ENCODE results near the gene EMILIN1. TPM values are rescaled to one million over a fixed set of nuclear protein-coding genes. Genes with fewer than 3 reads are reported as not detected.

The EMILIN1 gene
- total RNA-seq, 1 experiment from 2014 or later = 0.31 TPM

DNA sequence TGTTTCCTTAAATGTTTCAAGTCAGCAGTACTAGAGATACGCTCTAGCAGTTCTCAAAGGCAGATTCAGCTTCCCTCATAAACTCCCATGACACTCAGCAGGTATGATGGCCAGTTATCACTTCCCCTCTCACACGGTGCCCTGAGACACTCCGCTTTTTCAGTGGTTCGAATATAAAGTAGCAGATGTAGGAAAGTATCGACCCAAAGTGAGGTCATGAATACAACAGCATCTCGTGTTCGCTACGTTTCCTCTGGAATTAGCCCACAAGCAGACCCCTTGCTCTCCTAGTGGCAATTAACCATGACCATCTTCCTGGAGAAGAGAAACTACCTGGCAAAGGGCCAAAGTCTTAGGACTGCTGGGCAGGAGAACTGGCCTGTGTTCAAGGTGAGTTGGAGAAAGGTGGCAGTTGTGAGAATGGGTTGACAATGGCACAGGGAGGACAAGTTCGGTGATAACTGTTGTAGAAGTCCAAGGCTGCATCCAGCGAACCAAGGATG, 36.2 kb upstream of the EMILIN1 start:
- Histone ChIP-seq H3K27me3 (ENCODE audit: control insufficient read depth, insufficient read depth, low read length) (no peaks in the 10 kb centered on the region), H3K27ac (ENCODE audit: low read length) (no peak overlapping the region), H3K4me1 (ENCODE audit: control insufficient read depth, insufficient read depth, low read length) (no peaks in the 10 kb centered on the region), H3K4me3 (ENCODE audit: low read depth in 2 of 2, low read length in 2 of 2) (no peak overlapping the region), H3K9me3 (ENCODE audit: control insufficient read depth, insufficient read depth, low read depth, low read length) (no peaks in the 10 kb centered on the region), H3K36me3 (ENCODE audit: control insufficient read depth, insufficient read depth, low read length) (peaks cover 3% of the 10 kb centered on the region)
- no peak for ATAC-seq
- TF ChIP-seq TCF7L2 (IDR thresholded peaks at IDR 0.05; ENCODE audit: low read depth, low read length) (no peak), POLR2AphosphoS5 (IDR thresholded peaks at IDR 0.05; ENCODE audit: low read depth, low read length) (no peak), SIN3A (IDR thresholded peaks at IDR 0.05; ENCODE audit: borderline replicate concordance, insufficient read depth, low read depth, low read length) (no peak)
- TF ChIP-seq, protein P1, sequence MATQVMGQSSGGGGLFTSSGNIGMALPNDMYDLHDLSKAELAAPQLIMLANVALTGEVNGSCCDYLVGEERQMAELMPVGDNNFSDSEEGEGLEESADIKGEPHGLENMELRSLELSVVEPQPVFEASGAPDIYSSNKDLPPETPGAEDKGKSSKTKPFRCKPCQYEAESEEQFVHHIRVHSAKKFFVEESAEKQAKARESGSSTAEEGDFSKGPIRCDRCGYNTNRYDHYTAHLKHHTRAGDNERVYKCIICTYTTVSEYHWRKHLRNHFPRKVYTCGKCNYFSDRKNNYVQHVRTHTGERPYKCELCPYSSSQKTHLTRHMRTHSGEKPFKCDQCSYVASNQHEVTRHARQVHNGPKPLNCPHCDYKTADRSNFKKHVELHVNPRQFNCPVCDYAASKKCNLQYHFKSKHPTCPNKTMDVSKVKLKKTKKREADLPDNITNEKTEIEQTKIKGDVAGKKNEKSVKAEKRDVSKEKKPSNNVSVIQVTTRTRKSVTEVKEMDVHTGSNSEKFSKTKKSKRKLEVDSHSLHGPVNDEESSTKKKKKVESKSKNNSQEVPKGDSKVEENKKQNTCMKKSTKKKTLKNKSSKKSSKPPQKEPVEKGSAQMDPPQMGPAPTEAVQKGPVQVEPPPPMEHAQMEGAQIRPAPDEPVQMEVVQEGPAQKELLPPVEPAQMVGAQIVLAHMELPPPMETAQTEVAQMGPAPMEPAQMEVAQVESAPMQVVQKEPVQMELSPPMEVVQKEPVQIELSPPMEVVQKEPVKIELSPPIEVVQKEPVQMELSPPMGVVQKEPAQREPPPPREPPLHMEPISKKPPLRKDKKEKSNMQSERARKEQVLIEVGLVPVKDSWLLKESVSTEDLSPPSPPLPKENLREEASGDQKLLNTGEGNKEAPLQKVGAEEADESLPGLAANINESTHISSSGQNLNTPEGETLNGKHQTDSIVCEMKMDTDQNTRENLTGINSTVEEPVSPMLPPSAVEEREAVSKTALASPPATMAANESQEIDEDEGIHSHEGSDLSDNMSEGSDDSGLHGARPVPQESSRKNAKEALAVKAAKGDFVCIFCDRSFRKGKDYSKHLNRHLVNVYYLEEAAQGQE (IDR thresholded peaks at IDR 0.05; ENCODE audit: insufficient read depth in 1 of 2, low read depth in 2 of 2, low read length in 1 of 2) = no peak
- TF ChIP-seq, protein P2, sequence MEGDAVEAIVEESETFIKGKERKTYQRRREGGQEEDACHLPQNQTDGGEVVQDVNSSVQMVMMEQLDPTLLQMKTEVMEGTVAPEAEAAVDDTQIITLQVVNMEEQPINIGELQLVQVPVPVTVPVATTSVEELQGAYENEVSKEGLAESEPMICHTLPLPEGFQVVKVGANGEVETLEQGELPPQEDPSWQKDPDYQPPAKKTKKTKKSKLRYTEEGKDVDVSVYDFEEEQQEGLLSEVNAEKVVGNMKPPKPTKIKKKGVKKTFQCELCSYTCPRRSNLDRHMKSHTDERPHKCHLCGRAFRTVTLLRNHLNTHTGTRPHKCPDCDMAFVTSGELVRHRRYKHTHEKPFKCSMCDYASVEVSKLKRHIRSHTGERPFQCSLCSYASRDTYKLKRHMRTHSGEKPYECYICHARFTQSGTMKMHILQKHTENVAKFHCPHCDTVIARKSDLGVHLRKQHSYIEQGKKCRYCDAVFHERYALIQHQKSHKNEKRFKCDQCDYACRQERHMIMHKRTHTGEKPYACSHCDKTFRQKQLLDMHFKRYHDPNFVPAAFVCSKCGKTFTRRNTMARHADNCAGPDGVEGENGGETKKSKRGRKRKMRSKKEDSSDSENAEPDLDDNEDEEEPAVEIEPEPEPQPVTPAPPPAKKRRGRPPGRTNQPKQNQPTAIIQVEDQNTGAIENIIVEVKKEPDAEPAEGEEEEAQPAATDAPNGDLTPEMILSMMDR (IDR thresholded peaks at IDR 0.05) = no peak
- ChIA-PET POLR2A (no interaction called here), CTCF (no interaction called here)
- in situ Hi-C loops (cut with HindIII; ENCODE audit: low pct_unique_long_range_greater_than_20kb, low sequenced_read_pairs) (no loop called here), intact Hi-C loops (cut with micrococcal nuclease; ENCODE audit: unreplicated experiment) (no loop called here)
- DNase-seq (ENCODE audit: low read depth, low spot score) = no peak
- BruUV-seq (replicated peaks) = no TSS peak

DNA sequence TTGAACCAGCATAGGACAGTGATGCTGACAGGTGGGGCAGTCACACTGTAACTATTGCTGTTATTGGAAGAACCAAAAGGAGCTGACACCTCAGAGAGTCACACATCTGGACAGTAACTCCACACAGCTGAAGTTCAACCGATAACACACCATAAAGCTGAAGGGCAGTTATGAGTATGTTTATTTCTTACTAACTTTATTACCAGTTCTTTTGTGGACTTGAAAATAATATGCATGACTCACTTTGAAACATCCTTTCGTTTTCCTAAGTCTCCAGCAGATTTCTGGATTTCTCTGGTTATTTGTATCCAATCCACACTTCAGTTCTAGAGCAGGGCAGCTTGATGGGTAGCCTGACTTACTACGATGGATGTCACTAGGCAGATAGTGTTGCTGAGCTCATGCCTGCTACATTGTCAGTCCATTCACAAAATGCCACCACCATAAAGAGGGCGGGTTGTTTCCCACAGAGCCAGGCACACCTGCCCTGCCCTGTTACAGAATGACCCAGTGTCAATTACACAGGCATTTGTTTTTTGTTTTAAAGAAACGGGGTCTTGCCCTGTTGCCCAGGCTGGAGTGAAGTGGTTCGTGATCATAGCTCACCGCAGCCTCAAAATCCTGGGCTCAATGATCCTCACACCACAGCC, 35.3 kb upstream of the EMILIN1 start:
- Histone ChIP-seq H3K4me3 (ENCODE audit: low read depth in 2 of 2, low read length in 2 of 2) (no peak overlapping the region), H3K9me3 (ENCODE audit: control insufficient read depth, insufficient read depth, low read depth, low read length) (no peaks in the 10 kb centered on the region), H3K27ac (ENCODE audit: low read length) (no peak overlapping the region), H3K27me3 (ENCODE audit: control insufficient read depth, insufficient read depth, low read length) (no peaks in the 10 kb centered on the region), H3K36me3 (ENCODE audit: control insufficient read depth, insufficient read depth, low read length) (peaks cover 3% of the 10 kb centered on the region), H3K4me1 (ENCODE audit: control insufficient read depth, insufficient read depth, low read length) (no peaks in the 10 kb centered on the region)
- DNase-seq (ENCODE audit: low read depth, low spot score) = no peak
- in situ Hi-C loops (cut with HindIII; ENCODE audit: low pct_unique_long_range_greater_than_20kb, low sequenced_read_pairs) (no loop called here), intact Hi-C loops (cut with micrococcal nuclease; ENCODE audit: unreplicated experiment) (no loop called here)
- no peak for ATAC-seq
- TF ChIP-seq SIN3A (IDR thresholded peaks at IDR 0.05; ENCODE audit: borderline replicate concordance, insufficient read depth, low read depth, low read length) (no peak), TCF7L2 (IDR thresholded peaks at IDR 0.05; ENCODE audit: low read depth, low read length) (no peak), POLR2AphosphoS5 (IDR thresholded peaks at IDR 0.05; ENCODE audit: low read depth, low read length) (no peak)
- TF ChIP-seq, protein P1 (IDR thresholded peaks at IDR 0.05; ENCODE audit: insufficient read depth in 1 of 2, low read depth in 2 of 2, low read length in 1 of 2) = no peak
- TF ChIP-seq, protein P2 (IDR thresholded peaks at IDR 0.05) = no peak
- no TSS peak for BruUV-seq (replicated peaks)
- CTCF ChIA-PET = interaction anchor here (0.6 kb wide), 1 partner anchor 197 kb away, joined by 3 read pairs; no protein-coding TSS in a partner anchor
- POLR2A ChIA-PET = no interaction called here

All from Panc1 (cell line).